Measurements from ENCODE around the gene UGGT2. TPM values are rescaled to one million over a fixed set of nuclear protein-coding genes. Genes with fewer than 3 reads are reported as not detected.

UGGT2 gene
- total and polyA plus RNA-seq, 2 donors (not counting 1 experiment from before 2014, with no cell fraction given), result 0.39 to 6.7 TPM

GRCh38 chr13:95948656-95949055 is 104.5 kb downstream of the UGGT2 start:
- TF ChIP-seq, protein P1, sequence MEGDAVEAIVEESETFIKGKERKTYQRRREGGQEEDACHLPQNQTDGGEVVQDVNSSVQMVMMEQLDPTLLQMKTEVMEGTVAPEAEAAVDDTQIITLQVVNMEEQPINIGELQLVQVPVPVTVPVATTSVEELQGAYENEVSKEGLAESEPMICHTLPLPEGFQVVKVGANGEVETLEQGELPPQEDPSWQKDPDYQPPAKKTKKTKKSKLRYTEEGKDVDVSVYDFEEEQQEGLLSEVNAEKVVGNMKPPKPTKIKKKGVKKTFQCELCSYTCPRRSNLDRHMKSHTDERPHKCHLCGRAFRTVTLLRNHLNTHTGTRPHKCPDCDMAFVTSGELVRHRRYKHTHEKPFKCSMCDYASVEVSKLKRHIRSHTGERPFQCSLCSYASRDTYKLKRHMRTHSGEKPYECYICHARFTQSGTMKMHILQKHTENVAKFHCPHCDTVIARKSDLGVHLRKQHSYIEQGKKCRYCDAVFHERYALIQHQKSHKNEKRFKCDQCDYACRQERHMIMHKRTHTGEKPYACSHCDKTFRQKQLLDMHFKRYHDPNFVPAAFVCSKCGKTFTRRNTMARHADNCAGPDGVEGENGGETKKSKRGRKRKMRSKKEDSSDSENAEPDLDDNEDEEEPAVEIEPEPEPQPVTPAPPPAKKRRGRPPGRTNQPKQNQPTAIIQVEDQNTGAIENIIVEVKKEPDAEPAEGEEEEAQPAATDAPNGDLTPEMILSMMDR (IDR thresholded peaks at IDR 0.05), result no peak
- TF ChIP-seq EZH2 (IDR thresholded peaks at IDR 0.05; ENCODE audit: borderline replicate concordance, insufficient read depth, low read depth, low read length, poor library complexity, severe bottlenecking), result no peak
- H3K27ac ChIP-seq (ENCODE audit: low read length in 2 of 2), result no peak overlapping the region
- Mint-ChIP-seq H3K27me3 (no peaks in the 10 kb centered on the region), H3K27ac (no peak overlapping the region), H3K4me1 (no peaks in the 10 kb centered on the region), H3K4me3 (no peak overlapping the region), H3K9me3 (ENCODE audit: insufficient read depth) (no peaks in the 10 kb centered on the region)
- ATAC-seq (ENCODE audit: low read depth) (no peak), DNase-seq (no peak)
- no peak overlapping the region for H3K9ac ChIP-seq (ENCODE audit: low read length)
- H3K9me3 ChIP-seq (ENCODE audit: control extremely low read depth in 1 of 3, control insufficient read depth in 2 of 3, insufficient read depth in 1 of 3, low read length in 2 of 3), result peaks cover 0 to 2% (median 1%) of the 10 kb centered on the region in 3 donors
- no peaks in the 10 kb centered on the region for H3K79me2 ChIP-seq (ENCODE audit: control insufficient read depth, insufficient read depth, low read length)
- no peaks in the 10 kb centered on the region for H3K27me3 ChIP-seq (replicated peaks in 1 of 4; ENCODE audit: control extremely low read depth in 1 of 4, control insufficient read depth in 3 of 4, insufficient read depth in 4 of 4, low read length in 3 of 4)
- WGBS (ENCODE audit: insufficient coverage), result no CpG with 5 or more reads among the region's 2 CpGs
- ChIA-PET CTCF (no interaction called here), POLR2A (no interaction called here)
- no peak overlapping the region for H3K4me3 ChIP-seq (ENCODE audit: control extremely low read depth in 1 of 5, extremely low read depth in 1 of 5, insufficient read depth in 1 of 5, low read depth in 2 of 5, low read length in 4 of 5)
- no peaks in the 10 kb centered on the region for H3K36me3 ChIP-seq (replicated peaks in 1 of 2; ENCODE audit: control extremely low read depth in 1 of 2, control insufficient read depth in 1 of 2, extremely low read depth in 1 of 2, insufficient read depth in 2 of 2, low read length in 1 of 2)
- intact Hi-C loops (cut with micrococcal nuclease), result no loop called here
- no peak overlapping the region for H2AFZ ChIP-seq (ENCODE audit: insufficient read depth, low read depth, low read length, poor library complexity, severe bottlenecking)
- H4K20me1 ChIP-seq (ENCODE audit: control insufficient read depth, insufficient read depth, low read length, poor library complexity, severe bottlenecking), result no peaks in the 10 kb centered on the region
- no peak overlapping the region for H3K4me2 ChIP-seq (replicated peaks; ENCODE audit: low read depth, low read length, poor library complexity, severe bottlenecking)
- H3K4me1 ChIP-seq (ENCODE audit: control insufficient read depth in 2 of 2, insufficient read depth in 2 of 2, low read length in 2 of 2), result no peaks in the 10 kb centered on the region

DNA sequence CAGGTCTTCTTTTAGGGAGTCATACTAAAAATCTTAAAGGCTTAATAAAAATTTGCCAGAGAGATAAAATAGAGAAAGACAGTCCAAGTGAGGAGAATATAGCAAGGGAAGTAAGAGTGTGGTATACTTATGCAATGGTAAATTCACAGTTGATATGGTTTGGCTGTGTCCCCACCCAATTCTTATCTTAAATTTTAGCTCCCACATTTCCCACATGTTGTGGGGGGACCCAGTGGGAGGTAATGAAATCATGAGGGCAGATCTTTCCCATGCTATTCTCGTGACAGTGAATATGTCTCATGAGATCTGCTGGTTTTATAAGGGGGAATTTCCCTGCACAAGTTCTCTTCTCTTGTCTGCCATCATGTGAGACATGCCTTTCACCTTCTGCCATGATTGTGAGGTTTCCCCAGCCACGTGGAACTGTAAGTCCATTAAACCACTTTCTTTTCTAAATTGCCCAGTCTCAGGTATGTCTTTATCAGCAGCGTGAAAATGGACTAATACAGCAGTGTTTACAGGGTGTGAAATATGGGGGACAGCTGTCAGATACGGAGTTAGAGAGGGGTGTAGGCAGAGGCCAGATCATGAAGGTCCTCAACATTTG is 115.4 kb downstream of the UGGT2 start:
- no peaks in the 10 kb centered on the region for H3K4me1 Mint-ChIP-seq
- H3K27me3 ChIP-seq (replicated peaks in 1 of 4; ENCODE audit: control extremely low read depth in 1 of 4, control insufficient read depth in 3 of 4, insufficient read depth in 4 of 4, low read length in 3 of 4), result no peaks in the 10 kb centered on the region
- no peak overlapping the region for H3K27ac ChIP-seq (ENCODE audit: low read length in 2 of 2)
- no peaks in the 10 kb centered on the region for H4K20me1 ChIP-seq (ENCODE audit: control insufficient read depth, insufficient read depth, low read length, poor library complexity, severe bottlenecking)
- H3K4me3 ChIP-seq (ENCODE audit: control extremely low read depth in 1 of 5, extremely low read depth in 1 of 5, insufficient read depth in 1 of 5, low read depth in 2 of 5, low read length in 4 of 5), result no peak overlapping the region
- peaks cover 0 to 5% (median 3%) of the 10 kb centered on the region in 3 donors for H3K9me3 ChIP-seq (ENCODE audit: control extremely low read depth in 1 of 3, control insufficient read depth in 2 of 3, insufficient read depth in 1 of 3, low read length in 2 of 3)
- H3K27me3 Mint-ChIP-seq, result no peaks in the 10 kb centered on the region
- intact Hi-C loops (cut with micrococcal nuclease), result no loop called here
- no peaks in the 10 kb centered on the region for H3K4me1 ChIP-seq (ENCODE audit: control insufficient read depth in 2 of 2, insufficient read depth in 2 of 2, low read length in 2 of 2)
- H3K4me2 ChIP-seq (replicated peaks; ENCODE audit: low read depth, low read length, poor library complexity, severe bottlenecking), result no peak overlapping the region
- H3K27ac Mint-ChIP-seq, result no peak overlapping the region
- no peak for DNase-seq
- H3K9me3 Mint-ChIP-seq (ENCODE audit: insufficient read depth), result peaks cover 4% of the 10 kb centered on the region
- H3K36me3 ChIP-seq (replicated peaks in 1 of 2; ENCODE audit: control extremely low read depth in 1 of 2, control insufficient read depth in 1 of 2, extremely low read depth in 1 of 2, insufficient read depth in 2 of 2, low read length in 1 of 2), result no peaks in the 10 kb centered on the region
- CTCF ChIA-PET, result no interaction called here
- no peak for ATAC-seq (ENCODE audit: low read depth)
- no peak overlapping the region for H3K9ac ChIP-seq (ENCODE audit: low read length)
- POLR2A ChIA-PET, result no interaction called here
- H3K4me3 Mint-ChIP-seq, result no peak overlapping the region
- H3K79me2 ChIP-seq (ENCODE audit: control insufficient read depth, insufficient read depth, low read length), result no peaks in the 10 kb centered on the region
- no CpG with 5 or more reads among the region's 4 CpGs for WGBS (ENCODE audit: insufficient coverage)
- TF ChIP-seq, protein P1 (IDR thresholded peaks at IDR 0.05), result no peak
- no peak for TF ChIP-seq EZH2 (IDR thresholded peaks at IDR 0.05; ENCODE audit: borderline replicate concordance, insufficient read depth, low read depth, low read length, poor library complexity, severe bottlenecking)
- H2AFZ ChIP-seq (ENCODE audit: insufficient read depth, low read depth, low read length, poor library complexity, severe bottlenecking), result no peak overlapping the region
